GM12874 (cell line): Measurements from ENCODE around the gene ZNF512B.

ENCODE experiments used
- TF ChIP-seq, protein P1 (sequence below): IDR thresholded peaks from 2 replicates; pipeline ENCODE4 v1.5.1; 2011; ENCODE audit warnings: low read depth, mild to moderate bottlenecking, control low read depth, low read length, moderate library complexity; ENCODE audit not compliant: insufficient read depth

The ZNF512B gene, protein sequence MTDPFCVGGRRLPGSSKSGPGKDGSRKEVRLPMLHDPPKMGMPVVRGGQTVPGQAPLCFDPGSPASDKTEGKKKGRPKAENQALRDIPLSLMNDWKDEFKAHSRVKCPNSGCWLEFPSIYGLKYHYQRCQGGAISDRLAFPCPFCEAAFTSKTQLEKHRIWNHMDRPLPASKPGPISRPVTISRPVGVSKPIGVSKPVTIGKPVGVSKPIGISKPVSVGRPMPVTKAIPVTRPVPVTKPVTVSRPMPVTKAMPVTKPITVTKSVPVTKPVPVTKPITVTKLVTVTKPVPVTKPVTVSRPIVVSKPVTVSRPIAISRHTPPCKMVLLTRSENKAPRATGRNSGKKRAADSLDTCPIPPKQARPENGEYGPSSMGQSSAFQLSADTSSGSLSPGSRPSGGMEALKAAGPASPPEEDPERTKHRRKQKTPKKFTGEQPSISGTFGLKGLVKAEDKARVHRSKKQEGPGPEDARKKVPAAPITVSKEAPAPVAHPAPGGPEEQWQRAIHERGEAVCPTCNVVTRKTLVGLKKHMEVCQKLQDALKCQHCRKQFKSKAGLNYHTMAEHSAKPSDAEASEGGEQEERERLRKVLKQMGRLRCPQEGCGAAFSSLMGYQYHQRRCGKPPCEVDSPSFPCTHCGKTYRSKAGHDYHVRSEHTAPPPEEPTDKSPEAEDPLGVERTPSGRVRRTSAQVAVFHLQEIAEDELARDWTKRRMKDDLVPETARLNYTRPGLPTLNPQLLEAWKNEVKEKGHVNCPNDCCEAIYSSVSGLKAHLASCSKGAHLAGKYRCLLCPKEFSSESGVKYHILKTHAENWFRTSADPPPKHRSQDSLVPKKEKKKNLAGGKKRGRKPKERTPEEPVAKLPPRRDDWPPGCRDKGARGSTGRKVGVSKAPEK

DNA sequence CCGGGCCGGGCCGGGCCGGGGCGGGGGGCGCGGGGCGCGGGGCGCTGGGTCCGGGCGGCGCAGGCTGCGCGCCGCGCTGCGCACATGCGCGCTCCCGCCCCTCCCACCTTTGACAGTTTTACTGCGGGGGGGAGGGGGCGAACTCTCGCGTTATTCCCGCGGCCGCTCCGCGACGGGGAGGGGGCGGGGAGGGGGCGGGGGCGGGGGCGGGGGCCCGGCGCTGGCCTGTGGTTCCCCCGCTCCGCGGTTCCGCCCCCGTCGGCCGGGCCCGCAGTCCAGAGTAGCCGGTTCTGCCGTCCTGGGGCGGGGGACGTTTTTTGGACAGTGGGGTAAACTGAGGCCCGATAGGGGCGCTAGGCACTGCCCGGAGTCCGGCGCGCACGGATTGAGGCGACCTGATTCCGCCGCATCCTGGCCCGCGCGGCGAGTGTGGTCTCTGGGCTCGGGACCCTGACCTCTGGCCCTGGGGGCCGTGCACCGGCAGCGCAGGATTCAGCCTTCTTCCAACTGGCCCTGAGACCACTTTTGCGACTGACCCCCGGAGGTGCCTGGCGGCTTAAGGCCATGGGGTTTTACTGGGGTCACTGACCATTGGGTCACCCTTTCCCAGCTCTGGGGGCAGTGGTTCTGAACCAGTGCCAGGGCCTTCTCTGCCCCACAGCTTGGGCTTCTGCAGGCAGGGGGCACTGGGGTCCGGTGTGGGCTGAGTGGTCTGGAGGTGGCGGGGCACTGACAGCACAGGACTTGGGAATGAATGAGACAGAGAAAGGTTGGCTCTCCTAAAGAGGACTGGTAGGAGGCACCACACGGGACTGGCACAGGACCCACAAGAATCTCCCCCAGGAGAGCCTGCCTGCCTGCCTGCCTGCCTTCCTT lies at the start of gene ZNF512B:
Gene ZNF512B (minus strand): TSS at position 93 of the 876 bp plus-strand sequence. CDS start 1,980 bp downstream, outside the sequence.
- TF ChIP-seq, protein P1, sequence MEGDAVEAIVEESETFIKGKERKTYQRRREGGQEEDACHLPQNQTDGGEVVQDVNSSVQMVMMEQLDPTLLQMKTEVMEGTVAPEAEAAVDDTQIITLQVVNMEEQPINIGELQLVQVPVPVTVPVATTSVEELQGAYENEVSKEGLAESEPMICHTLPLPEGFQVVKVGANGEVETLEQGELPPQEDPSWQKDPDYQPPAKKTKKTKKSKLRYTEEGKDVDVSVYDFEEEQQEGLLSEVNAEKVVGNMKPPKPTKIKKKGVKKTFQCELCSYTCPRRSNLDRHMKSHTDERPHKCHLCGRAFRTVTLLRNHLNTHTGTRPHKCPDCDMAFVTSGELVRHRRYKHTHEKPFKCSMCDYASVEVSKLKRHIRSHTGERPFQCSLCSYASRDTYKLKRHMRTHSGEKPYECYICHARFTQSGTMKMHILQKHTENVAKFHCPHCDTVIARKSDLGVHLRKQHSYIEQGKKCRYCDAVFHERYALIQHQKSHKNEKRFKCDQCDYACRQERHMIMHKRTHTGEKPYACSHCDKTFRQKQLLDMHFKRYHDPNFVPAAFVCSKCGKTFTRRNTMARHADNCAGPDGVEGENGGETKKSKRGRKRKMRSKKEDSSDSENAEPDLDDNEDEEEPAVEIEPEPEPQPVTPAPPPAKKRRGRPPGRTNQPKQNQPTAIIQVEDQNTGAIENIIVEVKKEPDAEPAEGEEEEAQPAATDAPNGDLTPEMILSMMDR: no peak

DNA sequence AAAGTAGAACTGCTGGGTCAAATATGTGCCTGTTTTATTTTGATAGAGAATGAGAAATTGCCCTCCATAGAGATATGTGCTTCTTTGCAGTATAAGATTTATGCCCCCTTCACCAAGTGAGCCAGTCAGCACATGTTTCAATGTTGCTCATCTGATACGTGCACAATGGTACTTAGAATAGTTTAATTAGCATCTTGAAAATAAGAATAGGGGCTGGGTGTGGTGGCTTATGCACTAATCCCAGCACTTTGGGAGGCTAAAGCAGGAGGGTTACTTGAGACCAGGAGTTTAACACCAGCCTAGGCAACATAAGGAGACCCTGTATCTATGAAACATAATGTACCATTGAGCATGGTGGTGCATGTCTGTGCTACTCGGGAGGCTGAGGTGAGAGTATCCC lies 45.9 kb upstream of the ZNF512B start:
- TF ChIP-seq, protein P1: no peak

DNA sequence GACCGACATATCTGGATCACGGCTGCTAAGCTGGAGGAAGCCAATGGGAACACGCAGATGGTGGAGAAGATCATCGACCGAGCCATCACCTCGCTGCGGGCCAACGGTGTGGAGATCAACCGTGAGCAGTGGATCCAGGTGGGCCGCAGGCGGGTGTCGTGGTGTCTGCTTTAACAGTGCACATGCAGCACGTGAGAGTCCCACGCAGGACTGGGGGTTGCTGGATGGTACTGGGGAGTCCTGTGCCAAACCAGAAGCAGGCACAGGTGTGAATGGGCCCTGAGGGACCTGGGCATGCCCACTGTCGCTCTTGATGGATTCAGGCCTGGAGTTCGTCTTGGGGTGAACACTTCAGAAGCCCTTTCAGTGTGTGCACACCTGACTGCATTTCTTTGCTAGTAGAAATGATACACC lies 41.6 kb upstream of the ZNF512B start:
- TF ChIP-seq, protein P1: no peak

DNA sequence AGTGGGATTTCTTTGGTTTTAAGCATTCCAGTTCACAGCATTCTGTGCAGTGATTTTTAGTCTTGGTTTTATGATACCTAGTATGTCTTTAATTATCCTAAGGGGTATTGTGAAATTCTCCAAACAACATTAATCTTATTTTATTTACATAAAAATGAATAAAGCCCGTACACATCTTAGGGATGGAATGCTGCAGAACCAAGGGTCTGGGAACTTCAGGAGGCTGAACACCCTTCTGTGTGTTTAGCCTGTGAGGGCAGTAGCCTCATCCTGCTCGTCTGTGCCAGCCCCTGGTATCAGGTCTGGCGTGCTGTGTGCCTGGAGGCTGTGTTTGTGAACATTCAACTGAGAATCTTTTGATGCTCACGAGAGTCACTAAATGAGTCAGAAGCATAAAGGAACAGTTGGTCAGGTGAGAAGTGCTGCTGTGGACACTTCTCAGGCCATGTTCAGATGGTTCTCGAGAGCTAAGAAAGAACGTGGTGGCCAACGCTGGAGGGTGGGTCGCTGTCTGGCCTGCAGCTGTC lies 41.0 kb upstream of the ZNF512B start:
- TF ChIP-seq, protein P1: no peak

DNA sequence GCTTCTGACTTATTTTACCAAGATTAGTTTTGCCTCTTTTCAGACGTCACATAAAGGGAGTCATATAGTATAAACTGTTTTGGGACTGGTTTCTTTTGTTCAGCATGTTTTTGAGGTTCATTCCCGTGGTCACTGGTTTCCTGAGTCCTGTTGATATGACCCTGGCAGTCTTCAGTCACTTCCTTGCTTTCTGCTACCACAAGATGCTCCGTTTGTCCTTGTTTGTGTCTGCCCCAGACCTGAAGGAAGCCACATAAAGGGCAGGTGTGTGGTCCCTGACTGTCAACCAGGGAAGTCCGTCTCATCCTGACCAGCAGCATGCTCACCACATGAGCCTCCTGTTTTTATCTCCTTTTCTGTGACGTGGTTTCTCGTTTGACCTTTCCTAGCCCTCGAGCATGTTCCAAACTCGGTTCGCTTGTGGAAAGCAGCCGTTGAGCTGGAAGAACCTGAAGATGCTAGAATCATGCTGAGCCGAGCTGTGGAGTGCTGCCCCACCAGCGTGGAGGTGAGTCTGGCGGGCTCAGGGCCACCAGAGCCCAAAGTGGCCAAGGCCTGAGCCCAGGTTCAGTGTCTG lies 40.2 kb upstream of the ZNF512B start:
- TF ChIP-seq, protein P1: no peak

DNA sequence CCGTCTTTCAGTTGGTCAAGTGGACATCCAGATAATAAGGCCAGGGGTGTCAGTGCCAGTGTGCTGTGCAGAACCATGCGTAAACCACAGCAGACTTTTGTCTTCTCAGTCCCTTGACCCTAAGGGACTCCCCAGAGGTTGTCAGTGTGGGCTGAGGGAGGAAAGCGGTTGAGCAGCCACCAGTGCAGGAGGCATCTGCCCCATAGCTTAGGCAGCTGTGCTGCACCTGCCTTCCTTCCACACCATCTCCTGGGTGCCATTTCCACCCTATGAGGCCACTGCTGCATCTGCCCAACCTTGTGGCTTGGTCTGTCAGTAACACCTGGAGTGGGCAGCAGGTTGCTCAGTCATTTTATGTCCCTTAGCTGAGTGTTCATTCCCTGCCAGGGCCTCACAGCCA lies 37.2 kb upstream of the ZNF512B start:
- TF ChIP-seq, protein P1: no peak
